ENCODE results near the gene CCL22.
"Not testable (repeated sequence)": the region's sequence is repeated elsewhere in the genome, so short reads cannot be mapped to it uniquely, and the experiment has no call there.

Gene CCL22, protein sequence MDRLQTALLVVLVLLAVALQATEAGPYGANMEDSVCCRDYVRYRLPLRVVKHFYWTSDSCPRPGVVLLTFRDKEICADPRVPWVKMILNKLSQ

DNA sequence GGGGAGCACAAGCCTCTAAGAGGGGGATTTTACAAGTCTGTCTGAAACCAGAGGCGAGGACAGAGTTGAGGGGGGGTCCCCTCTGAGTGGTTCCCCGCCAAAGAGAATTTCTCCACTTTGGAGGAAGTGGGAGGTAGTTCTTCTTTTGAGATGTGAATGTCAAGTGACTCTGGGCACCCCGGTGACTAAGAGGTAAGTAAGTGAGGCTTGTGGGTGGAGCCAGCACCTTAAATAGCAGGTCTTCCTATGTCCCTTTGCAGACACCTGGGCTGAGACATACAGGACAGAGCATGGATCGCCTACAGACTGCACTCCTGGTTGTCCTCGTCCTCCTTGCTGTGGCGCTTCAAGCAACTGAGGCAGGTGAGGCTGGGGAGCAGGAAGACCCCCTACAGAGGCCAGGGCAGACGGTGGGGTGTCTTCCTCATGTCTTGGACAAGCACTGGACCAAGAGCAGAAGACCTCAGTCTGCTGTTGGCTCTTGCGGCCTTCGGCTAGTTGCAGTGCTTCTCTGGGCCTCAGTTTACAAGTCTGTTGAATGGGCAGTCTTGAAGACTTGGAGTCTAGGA lies at the start of gene CCL22:
Gene CCL22 (plus strand): TSS at position 257 of the 569 bp plus-strand sequence. CDS start 34 bp downstream, at position 291.
- no peak for DNase-seq

DNA sequence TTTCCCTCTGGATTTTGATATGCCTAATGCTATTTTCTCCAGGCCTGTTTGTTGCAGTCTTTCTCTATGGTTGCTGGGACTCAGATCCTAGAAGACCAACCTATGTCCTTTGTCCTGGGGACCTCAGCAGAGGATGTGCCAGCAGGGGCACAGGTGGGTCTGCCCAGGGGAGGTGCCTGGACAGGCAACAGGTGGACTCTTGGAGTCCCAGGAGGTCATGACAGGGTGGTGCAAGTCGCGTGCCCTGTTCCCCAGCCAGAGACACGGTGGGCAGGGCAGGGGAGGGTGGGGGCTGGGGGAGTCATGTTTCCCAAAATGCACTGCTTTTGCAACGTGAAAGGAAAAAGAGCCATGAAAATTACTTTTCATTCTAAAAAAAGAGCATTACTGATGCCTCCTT lies 47.8 kb upstream of the CCL22 start:
- no peak for DNase-seq

DNA sequence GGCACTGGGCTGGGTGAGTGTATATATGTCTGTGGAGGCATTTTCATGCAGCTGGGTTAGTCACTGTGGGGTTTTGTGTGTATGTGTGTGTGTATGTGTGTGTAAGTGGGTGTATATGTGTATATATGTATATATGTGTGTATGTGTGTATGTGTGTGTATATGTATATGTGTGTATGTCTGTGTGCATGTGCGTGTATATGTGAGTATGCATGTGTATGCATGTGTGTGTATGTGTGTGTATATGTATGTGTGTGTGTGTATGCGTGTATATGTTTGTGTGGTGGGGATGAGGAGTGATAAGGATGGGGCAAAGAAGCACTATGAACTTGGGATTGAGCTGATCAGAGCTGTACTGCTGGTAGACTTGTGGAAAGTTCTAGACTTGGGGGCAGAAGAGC lies 45.1 kb upstream of the CCL22 start:
- no peak for DNase-seq

DNA sequence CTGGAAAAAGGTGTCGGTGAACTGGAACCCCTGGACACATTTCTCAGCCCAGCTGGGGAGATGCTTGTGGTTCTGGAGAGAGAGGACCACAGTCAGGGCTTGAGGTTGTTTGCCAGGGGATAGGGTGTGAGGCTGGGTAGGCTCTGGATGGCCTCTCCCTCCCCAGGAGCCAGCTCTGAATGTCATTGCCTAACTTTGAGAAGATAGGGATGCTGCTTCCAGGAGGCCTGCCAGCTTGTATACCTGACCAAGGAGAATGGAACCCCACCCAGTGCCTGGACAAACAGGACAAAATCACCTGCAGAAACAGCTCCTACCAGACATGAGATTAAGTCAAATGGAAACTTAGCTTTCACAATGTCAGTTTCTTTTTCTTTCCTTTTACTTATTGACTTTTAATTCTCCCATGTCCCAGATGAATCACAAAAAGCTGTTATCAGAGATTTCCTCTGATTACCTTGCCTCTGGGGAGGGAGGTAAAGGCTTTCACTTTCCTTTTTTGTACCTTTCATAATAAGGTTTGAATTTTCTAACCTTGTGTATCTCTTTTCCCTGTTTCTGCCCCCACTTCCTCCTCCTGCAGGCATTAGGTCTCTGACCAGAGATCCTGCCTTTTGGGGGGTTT lies 44.3 kb upstream of the CCL22 start:
- no peak for DNase-seq

DNA sequence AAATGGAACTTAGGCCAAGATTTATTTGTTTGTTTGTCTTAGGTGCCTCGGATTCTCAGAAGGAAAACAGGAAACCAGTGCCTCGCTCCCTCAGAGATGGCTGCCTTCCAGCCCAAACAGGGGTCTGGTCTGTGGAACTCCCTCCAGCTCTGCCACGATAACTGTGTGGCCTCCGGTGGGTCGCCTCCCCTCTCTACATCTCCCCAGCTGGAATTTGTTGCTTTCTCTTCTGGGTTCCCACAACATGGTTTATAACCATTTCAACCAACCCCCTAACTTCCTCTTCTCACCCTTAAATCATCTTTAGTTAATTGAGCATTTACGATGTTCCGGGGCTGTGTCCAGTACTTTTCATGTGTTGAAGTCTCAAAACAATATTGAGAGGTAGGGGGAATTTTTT lies 43.2 kb upstream of the CCL22 start:
- DNase-seq: no peak

DNA sequence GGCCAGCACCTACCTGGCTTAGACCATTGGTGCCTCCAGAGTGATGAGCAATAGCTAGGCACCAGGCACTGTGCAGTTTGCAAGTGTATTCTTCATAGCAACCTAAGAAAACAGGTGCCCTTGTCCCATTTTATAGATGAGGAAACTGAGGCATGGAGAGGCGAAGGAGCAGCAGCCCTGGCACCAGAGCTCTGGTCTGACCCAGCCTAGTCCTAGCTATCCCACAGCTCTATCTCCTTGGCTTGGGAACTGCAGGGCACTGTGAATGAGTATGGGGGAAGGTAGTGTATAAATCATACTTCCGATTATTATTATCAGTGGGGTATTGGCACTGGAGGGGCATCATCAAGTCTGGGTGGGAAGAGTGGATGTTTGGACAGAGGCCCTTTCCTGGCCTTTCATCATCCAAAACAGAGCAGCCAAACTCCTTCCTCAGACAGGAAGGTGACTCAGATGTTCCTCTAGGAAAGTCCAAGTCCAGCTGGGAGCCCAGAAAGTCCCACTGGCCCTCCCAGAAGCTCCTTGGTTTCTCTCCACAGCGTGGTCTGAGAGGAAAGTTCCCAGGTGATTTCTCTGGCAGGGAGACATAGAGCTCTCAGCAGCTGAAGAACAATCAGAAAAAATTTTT lies 42.1 kb upstream of the CCL22 start:
- no peak for DNase-seq

DNA sequence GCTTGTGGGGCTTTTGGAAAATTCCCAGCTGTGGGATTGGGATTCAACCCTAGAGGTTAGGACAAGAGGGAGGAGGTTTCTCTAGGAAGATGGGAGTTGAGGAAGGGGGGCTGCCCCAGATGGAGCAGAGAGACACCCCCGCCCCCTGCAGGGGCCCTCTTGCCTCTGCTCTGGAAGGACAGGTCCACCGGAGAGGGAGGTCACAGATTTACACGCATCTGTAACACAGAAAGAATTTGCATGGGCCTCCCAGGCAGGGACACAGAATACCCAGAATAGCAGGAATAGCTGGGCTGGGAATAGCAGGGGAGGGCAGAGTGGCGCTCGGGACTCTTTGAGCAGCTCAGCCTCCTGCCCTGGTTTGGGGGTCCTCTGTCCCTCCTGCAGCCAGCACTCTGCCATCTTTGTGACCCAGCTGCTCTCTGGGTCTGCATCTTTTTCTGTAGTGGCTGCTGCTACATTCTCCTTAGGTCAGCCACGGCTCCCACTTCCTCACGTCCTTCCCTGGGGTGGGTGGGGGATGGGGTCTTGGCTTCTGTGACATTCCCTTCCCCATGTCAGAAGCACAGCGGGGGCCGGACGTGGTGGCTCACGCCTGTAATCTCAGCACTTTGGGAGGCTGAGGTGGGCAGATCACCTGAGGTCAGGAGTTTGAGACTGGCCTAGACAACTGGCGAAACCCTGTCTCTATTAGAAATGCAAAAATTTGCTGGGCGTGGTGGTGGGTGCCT lies 40.2 kb upstream of the CCL22 start:
- DNase-seq: no peak

DNA sequence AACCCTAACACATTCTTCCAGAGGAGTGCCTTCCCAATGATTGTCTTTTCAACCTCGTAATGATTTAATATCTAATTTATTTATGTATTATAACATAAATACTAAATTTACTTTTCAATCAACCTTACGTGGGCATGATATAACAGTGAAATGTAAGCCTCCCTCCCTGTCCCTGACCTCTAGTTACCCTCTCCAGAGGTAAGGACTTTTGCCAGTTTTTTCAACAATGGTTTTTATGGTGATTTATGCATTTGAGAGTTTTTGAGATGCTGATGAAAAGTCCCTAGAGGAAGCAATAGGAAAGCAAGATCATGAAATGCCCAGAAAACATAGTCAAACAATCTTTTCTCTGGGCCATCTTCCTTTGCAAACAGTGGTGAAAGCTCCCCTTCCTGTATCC lies 38.9 kb upstream of the CCL22 start:
- no peak for DNase-seq

DNA sequence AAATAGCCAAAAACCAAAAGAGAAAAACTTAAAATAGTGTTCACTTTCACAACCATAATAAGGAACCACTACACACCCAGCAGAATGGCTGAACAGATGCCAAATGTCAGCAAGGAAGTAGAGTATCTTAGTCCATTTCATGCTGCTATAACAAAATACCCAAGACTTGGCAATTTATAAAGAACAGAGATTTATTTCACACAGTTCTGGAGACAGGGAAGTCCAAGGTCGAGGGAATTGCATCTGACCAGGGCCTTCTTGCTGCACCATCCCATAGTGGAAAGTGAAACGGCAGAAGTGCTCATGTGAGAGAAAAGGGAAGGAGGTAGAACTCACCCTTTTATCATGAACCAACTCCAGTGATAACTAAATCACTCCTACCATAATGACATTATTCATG lies 33.8 kb upstream of the CCL22 start:
- no peak for DNase-seq

DNA sequence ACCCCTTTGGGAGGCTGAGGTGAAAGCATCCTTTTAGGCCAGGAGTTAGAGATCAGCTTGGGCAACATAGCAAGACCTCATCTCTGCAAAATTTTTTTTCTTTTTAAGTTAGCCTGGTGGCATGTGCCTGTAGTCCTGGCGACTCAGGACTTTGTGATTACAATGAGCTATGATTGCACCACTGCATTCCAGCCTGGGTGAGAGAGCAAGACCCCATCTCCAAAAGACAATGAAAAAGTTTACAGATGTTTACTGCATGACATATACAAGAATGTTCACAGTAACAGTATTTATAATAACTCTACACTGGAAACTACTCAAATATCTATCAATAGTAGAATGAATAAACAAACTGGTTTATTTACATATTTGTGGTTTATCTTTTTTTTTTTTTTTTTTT lies 33.1 kb upstream of the CCL22 start:
- no peak for DNase-seq

DNA sequence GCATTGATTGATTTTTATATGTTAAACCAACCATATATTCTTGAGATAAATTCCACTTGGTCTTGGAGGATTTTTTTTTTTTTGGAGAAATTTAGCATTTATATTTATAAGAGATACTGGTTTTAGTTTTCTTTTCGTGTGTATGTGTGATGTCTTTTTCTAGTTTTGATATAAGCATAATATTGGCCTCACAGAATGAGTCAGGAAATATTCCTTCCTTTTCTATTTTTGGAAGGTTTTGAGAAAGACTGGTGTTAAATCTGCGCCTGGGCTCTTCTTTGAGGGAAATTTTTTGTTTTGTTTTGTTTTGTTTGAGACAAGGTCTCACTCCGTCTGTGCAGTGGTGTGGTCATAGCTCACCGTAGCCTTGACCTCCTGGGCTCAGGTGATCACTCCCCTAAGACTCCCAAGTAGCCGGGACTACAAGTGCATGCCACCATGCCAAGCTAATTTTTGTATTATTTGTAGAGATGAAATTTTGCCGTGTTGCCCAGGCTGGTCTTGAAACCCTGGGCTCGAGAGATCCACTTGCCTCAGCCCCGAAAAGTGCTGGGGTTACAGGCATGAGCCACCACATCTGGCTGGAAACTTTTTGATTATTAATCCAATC lies 28.8 kb upstream of the CCL22 start:
- no peak for DNase-seq

DNA sequence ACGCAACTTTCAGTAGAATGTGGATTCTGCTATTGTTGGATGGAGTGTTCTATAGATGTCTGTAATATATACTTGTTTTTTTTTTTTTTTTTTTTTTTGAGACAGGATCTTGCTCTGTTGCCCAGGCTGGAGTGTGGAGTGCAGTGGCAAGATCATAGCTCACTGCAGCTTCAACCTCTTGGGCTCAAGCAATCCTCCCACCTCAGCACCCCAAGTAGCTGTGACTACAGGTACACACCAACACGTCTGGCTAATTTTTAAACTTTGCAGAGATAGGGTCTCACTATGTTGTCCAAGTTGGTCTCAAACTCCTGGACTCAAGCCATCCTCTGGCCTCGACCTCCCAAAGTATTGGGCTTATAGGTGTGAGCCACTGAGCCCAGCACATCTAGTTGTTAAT lies 27.2 kb upstream of the CCL22 start:
- DNase-seq: no peak

DNA sequence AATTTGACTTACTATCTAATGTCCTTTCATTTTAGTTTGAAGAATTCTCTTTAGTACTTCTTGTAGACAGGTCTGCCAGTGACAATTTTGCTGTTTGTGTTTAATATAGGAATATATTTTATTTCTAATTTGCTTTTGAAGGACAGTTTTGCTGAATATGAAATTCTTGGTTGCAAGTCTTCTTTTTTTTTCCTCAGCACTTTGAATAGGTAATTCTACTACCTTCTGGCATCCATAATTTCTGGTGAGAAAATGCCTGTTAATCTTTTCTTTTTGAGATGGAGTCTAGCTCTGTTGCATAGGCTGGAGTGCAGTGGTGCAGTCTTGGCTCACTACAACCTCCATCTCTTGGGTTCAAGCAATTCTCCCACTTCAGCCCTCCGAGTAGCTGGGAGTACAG lies 25.2 kb upstream of the CCL22 start:
- no peak for DNase-seq

DNA sequence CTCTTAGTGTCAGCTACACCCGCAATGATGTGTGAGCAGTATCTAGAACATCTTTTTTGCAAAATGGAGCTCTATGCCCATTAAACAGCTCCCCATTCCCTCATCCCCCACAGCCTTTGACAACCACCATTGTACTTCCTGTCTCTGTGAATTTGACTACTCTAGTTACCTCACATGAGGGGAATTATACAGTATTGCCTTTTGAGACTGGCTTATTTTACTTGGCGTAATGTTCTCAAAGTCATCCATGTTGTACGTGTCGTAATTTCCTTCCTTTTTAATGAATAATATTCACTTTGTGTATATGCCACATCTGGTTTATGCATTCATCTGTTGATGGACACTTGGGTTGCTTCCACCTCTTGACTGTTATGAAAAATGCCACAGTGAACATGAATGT lies 23.2 kb upstream of the CCL22 start:
- DNase-seq: no peak

DNA sequence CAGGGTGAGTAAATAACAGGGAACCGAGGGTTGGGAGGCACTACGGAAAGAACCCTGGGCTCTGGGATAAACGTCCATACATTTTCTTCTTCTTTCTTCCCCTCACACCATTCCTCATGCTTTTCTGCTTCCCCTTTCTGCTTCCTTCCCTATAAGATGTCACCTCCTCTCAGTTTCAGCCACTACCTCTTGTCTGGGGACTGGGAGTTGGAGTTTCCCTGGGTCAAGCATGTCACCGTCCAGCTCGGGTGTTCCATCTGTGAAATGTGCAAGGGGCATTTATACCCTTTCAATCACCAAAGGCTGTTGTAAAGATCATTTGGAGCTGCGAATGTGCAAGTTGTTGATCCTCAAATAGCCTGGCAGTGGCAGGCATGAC lies 17.5 kb upstream of the CCL22 start:
- DNase-seq: no peak

DNA sequence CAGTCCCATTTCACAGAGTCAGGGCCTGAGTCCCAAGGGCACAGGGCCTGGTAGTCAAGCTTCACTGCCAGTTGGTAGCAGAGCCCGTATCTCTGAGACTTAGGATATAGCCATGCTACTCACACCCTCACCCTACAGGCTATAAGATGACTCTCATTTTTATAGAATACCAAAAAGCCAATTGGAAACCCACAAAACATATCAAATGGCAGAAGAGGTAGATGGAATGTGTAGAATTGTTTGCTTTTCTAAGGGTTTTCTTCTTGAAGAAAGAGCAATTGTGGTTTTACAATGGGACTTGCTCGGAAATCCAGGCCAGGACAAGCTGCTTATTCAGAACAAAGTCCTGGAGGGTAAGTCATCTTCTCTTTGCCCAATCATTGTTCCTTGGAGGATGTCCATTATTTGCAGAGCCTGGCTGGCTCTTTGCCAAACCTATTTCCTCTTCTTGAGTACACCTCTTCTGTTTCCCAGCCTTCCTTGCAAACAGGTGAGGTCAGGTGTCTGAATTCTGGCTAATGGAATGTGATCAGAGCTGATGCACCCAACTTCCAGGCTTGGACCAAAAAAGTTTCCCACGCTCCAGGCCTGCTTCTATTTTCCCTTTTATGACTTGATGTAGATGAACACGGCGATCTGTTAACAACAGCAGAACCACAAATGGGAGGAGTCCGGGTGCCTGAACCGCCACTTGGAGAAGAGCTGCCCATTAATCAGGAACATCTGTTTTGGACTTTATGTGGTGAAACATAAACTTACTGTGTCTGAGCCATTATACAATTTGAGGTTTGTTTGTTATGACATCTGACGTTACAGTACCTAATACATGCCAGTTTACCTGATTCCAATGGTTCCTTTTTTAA lies 16.9 kb upstream of the CCL22 start:
- no peak for DNase-seq

DNA sequence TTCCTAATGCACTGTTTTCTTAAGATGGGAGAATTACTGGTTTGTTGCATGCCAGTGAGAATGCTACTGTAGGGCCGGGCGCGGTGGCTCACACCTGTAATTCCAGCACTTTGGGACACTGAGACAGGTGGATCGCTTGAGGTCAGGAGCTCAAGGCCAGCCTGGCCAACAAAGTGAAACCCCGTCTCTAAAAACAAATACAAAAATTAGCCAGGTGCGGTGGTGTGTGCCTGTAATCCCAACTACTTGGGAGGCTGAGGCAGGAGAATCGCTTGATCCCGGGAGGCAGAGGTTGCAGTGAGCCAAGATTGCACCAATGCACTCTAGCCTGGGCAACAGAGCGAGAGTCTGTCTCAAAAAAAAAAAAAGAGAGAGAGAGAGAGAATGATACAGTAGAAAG lies 16.0 kb upstream of the CCL22 start:
- DNase-seq: not testable (repeated sequence)

DNA sequence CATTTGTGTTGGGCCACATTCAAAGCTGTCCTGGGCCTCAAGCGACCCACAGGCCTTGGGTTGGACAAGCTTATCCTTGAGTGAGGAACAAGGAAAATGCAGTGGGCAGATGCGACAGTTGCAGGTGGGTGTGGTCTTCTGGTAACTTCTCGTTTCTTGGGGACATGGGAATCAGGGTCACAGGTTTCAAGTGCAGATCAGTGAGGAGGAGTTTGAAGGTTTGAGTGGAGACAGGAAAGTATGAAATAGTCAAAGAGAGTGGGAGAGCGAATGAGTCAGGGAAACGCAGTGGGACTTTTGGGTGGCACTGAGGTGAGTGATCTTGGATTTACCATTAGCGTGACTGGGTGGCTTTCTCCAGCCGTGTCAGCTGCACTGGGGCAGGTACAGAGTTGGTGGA lies 15.4 kb upstream of the CCL22 start:
- DNase-seq: no peak

DNA sequence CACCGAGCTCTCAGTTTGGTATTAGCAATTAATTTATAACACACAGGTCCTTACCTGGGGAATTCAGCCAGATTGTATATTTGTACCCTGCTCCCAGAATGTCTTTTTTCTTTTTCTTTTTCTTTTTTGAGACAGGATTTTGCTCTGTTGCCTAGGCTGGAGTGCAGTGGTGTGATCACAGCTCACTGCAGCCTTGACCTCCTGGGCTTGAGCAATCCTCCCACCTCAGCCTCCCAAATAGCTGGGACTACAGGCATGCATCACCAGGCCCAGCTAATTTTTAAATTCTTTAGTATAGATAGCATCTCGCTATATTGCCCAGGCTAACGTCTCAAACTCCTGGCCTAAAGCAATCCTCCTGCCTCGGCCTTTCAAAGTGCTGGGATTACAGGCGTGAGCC lies 14.5 kb upstream of the CCL22 start:
- DNase-seq: not testable (repeated sequence)

DNA sequence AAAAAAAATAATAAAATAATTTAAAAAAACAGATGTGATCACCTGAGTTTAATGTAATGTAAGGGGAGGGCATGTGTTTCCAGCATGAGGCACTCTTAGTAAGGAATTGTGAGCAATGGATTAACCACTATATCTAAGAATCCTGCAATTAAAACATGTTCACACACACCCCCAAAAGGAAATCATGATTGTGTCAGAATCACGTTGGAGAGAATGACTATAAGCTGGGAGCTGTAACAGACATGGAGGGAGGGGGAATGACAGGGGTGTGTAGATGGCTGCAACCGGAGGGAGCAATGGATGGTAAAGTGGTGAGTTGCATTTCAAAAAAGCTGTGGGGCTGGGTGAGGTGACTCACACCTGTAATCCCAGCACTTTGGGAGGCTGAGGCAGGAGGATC lies 13.6 kb upstream of the CCL22 start:
- DNase-seq: no peak

DNA sequence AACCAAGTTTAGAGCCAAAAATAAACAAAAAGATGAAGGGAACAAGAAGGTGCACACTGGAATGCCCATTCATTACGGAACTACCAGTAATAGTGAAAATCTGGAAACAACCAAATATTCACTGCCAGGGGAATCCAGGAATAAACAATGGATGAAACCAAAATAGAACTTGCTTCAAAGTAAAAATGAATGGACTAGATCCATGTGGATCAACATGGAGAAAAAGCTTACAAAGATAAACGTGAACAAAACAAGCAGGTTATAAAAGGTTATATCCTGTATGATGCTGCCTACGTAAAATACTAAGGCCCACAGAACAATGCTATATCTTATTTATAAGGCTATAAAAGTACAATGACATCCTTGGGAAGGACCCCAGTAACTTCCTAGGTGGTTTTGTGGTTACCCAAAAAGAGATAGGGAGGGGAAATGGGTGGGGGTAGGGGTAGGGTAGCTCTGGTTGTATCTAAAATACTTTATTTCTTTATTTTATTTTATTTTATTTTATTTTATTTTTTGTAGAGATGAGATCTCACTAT lies 12.8 kb upstream of the CCL22 start:
- no peak for DNase-seq

DNA sequence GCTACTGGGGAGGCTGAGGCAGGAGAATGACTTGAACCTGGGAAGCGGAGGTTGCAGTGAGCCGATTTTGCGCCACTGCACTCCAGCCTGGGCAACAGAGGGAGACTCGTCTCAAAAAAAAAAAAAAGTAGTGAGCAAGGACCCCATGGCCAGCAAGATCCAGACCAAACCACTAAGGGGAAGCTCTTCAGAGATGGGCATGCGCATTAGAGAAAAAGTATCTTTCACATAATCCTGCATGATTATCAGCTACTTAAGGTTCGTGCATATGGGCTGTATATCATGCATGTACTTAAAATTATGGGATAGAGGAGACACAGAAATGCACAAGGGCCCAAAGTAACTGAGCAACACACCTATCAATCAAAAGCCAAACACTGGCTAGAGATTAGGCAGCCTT lies 10.7 kb upstream of the CCL22 start:
- no peak for DNase-seq

All from SHP77 (cell line).